HL-60 (cell line): Measurements from ENCODE around the gene PRDM12.

Source experiments
- DNase-seq, 2 experiments: peaks; one replicate each; pipeline ENCODE4 v3.0.0-alpha.2; 2010 to 2020; ENCODE audit warnings: low read depth in 1 of 2, low spot score in 1 of 2
- H3K27ac ChIP-seq: fragments of 250-450 bp; sonication (Bioruptor Pico); replicated peaks from 2 replicates; pipeline ENCODE4 v1.5.1; 2020; ENCODE audit warnings: mild to moderate bottlenecking, moderate library complexity
- H3K27me3 ChIP-seq: fragments of 250-450 bp; sonication (Bioruptor Pico); 2 replicates; pipeline ENCODE4 v1.5.1; 2021; ENCODE audit warnings: mild to moderate bottlenecking, moderate library complexity; ENCODE audit not compliant: insufficient read depth, poor library complexity, severe bottlenecking
- H3K4me3 ChIP-seq: replicated peaks from 2 replicates; pipeline ENCODE4 v1.5.1; 2011; ENCODE audit warnings: mild to moderate bottlenecking, control low read depth, low read length; ENCODE audit not compliant: insufficient read depth
- CTCF ChIP-seq: IDR thresholded peaks from one replicate; pipeline ENCODE4 v1.5.1; 2011; ENCODE audit warnings: low read length, control low read depth, inconsistent platforms; ENCODE audit not compliant: insufficient read depth
- GABPA ChIP-seq: IDR thresholded peaks from 2 replicates; pipeline ENCODE4 v1.6.1; 2012; ENCODE audit warnings: low read depth
- POLR2AphosphoS5 ChIP-seq: IDR thresholded peaks from 2 replicates; pipeline ENCODE4 v1.6.1; 2012; ENCODE audit warnings: low read depth
- REST ChIP-seq: IDR thresholded peaks from 2 replicates; pipeline ENCODE4 v1.6.1; 2012; ENCODE audit warnings: low read depth; ENCODE audit not compliant: insufficient replicate concordance
- SPI1 ChIP-seq: IDR thresholded peaks from 2 replicates; pipeline ENCODE4 v1.6.1; 2012; ENCODE audit warnings: low read depth, mild to moderate bottlenecking, borderline replicate concordance

Gene PRDM12

GRCh38 chr9:130689572-130689936 is 25.2 kb downstream of the PRDM12 start:
- H3K4me3 ChIP-seq: no peak overlapping the region
- TF ChIP-seq GABPA (no peak), SPI1 (no peak), REST (no peak), POLR2AphosphoS5 (no peak), CTCF (no peak)
- no peaks in the 10 kb centered on the region for H3K27me3 ChIP-seq
- DNase-seq: no peak
- H3K27ac ChIP-seq: no peak overlapping the region

- no peak for TF ChIP-seq CTCF
- no peak for TF ChIP-seq REST
- TF ChIP-seq SPI1: no peak
- TF ChIP-seq POLR2AphosphoS5: no peak
- no peak for TF ChIP-seq GABPA
- DNase-seq: no peak
- Histone ChIP-seq H3K27me3 (no peaks in the 10 kb centered on the region), H3K27ac (no peak overlapping the region), H3K4me3 (no peak overlapping the region)
Observed at GRCh38 chr9:130689937-130690700, 25.7 kb downstream of the PRDM12 start.

- no peak overlapping the region for H3K27ac ChIP-seq
- no peak for TF ChIP-seq POLR2AphosphoS5
- no peak for TF ChIP-seq SPI1
- no peak for TF ChIP-seq GABPA
- no peak for TF ChIP-seq CTCF
- TF ChIP-seq REST: no peak
- DNase-seq: no peak
Observed at GRCh38 chr9:130692321-130692720, 27.9 kb downstream of the PRDM12 start.

More at GRCh38 chr9:130692321-130692720, 27.9 kb downstream of the PRDM12 start:
- Histone ChIP-seq H3K4me3 (no peak overlapping the region), H3K27me3 (no peaks in the 10 kb centered on the region)
